CD14-positive monocyte (primary cell): ENCODE data around the gene GREB1L. TPM values are rescaled to one million over a fixed set of nuclear protein-coding genes. Genes with fewer than 3 reads are reported as not detected.

Experiments used
- DNase-seq, 3 donors: peaks; one replicate each; pipeline ENCODE4 v3.0.0-alpha.2; 2011 to 2022
- H2AFZ ChIP-seq: 2 replicates; pipeline ENCODE4 v1.6.0; 2012; ENCODE audit warnings: mild to moderate bottlenecking, low read depth, low read length, inconsistent platforms; ENCODE audit not compliant: insufficient read depth, poor library complexity, severe bottlenecking
- H3K27ac ChIP-seq, 2 donors: 1 replicate in 1 of 2; 2 replicates in 1 of 2; pipeline ENCODE4 v1.5.1; 2012 to 2013; ENCODE audit warnings: low read length in 2 of 2, control low read depth in 1 of 2, inconsistent platforms in 1 of 2, low read depth in 1 of 2, mild to moderate bottlenecking in 1 of 2
- H3K27me3 ChIP-seq, 2 donors: one replicate each; pipeline versions ENCODE4 v1.6.0 to v1.6.1; 2011 to 2013; ENCODE audit warnings: low read length in 2 of 2; ENCODE audit not compliant: control insufficient read depth in 2 of 2, insufficient read depth in 2 of 2
- H3K36me3 ChIP-seq, 2 donors: replicated peaks in 1 of 2; 1 replicate in 1 of 2; 2 replicates in 1 of 2; pipeline versions ENCODE4 v1.5.1 to v1.6.1; 2012 to 2013; ENCODE audit warnings: low read length in 2 of 2, control low read depth in 1 of 2, inconsistent platforms in 1 of 2, mild to moderate bottlenecking in 1 of 2; ENCODE audit not compliant: insufficient read depth in 2 of 2, control insufficient read depth in 1 of 2
- H3K4me1 ChIP-seq, 2 donors: 1 replicate in 1 of 2; 2 replicates in 1 of 2; pipeline versions ENCODE4 v1.5.1 to v1.6.1; 2012 to 2013; ENCODE audit warnings: low read length in 2 of 2, control low read depth in 1 of 2, inconsistent platforms in 1 of 2, mild to moderate bottlenecking in 1 of 2, moderate library complexity in 1 of 2; ENCODE audit not compliant: insufficient read depth in 2 of 2, control insufficient read depth in 1 of 2
- H3K4me2 ChIP-seq: replicated peaks from 2 replicates; pipeline ENCODE3; 2012; ENCODE audit warnings: low read length, moderate library complexity, mild to moderate bottlenecking; ENCODE audit not compliant: poor library complexity, severe bottlenecking; ENCODE audit errors: extremely low read depth
- H3K4me3 ChIP-seq, 3 experiments: fragments of 200-600 bp in 1 of 3; sonication (generic) in 1 of 3; replicated peaks in 1 of 3; 1 replicate in 2 of 3; 2 replicates in 1 of 3; pipeline ENCODE4 v1.5.1; 2011 to 2013; ENCODE audit warnings: low read length in 3 of 3, mild to moderate bottlenecking in 3 of 3, control low read depth in 2 of 3, low read depth in 2 of 3, inconsistent platforms in 1 of 3, moderate library complexity in 1 of 3
- H3K79me2 ChIP-seq: 2 replicates; pipeline ENCODE4 v1.6.0; 2012; ENCODE audit warnings: mild to moderate bottlenecking, control low read depth, inconsistent platforms, low read length, moderate library complexity; ENCODE audit not compliant: insufficient read depth
- H3K9ac ChIP-seq: 2 replicates; pipeline ENCODE4 v1.6.0; 2017; ENCODE audit warnings: low read length, mild to moderate bottlenecking; ENCODE audit not compliant: insufficient read depth, poor library complexity, severe bottlenecking
- H3K9me3 ChIP-seq, 2 donors: replicated peaks in 1 of 2; 1 replicate in 1 of 2; 2 replicates in 1 of 2; pipeline versions ENCODE4 v1.5.1 to v1.6.1; 2012 to 2013; ENCODE audit warnings: low read length in 2 of 2, control low read depth in 1 of 2; ENCODE audit not compliant: control insufficient read depth in 1 of 2, insufficient read depth in 1 of 2
- H4K20me1 ChIP-seq: 2 replicates; pipeline ENCODE4 v1.6.0; 2012; ENCODE audit warnings: mild to moderate bottlenecking, low read length, control low read depth, moderate library complexity; ENCODE audit not compliant: insufficient read depth
- H3K27ac Mint-ChIP-seq, 7 donors: one replicate each; pipeline ENCODE4 v1.8.0; 2020; ENCODE audit warnings: mild to moderate bottlenecking in 7 of 7, mixed read lengths in 7 of 7, moderate library complexity in 6 of 7, inconsistent platforms in 2 of 7
- H3K27me3 Mint-ChIP-seq, 3 donors: one replicate each; pipeline ENCODE4 v1.8.0; 2021 to 2022; ENCODE audit warnings: low read depth in 3 of 3, mild to moderate bottlenecking in 3 of 3, mixed read lengths in 3 of 3, moderate library complexity in 3 of 3, inconsistent platforms in 1 of 3
- H3K36me3 Mint-ChIP-seq, 2 donors: one replicate each; pipeline ENCODE4 v1.8.0; 2020; ENCODE audit warnings: mixed read lengths in 2 of 2, inconsistent platforms in 1 of 2, mild to moderate bottlenecking in 1 of 2
- H3K4me1 Mint-ChIP-seq: one replicate; pipeline ENCODE4 v1.8.0; 2020; ENCODE audit warnings: mild to moderate bottlenecking, mixed read lengths
- H3K4me3 Mint-ChIP-seq, 2 donors: one replicate each; pipeline ENCODE4 v1.8.0; 2020; ENCODE audit warnings: mild to moderate bottlenecking in 2 of 2, mixed read lengths in 2 of 2, moderate library complexity in 1 of 2
- H3K9me3 Mint-ChIP-seq, 7 donors: one replicate each; pipeline ENCODE4 v1.8.0; 2020 to 2022; ENCODE audit warnings: mixed read lengths in 7 of 7, mild to moderate bottlenecking in 6 of 7, moderate library complexity in 6 of 7, inconsistent platforms in 2 of 7
- WGBS: methylation state at CpG from one replicate; pipeline ENCODE4 v1.1.5; 2013; ENCODE audit warnings: missing lambda C conversion rate; ENCODE audit not compliant: insufficient coverage; 5-methylcytosine and 5-hydroxymethylcytosine counted together
- intact Hi-C, 2 donors: fragments of 100-400 bp; cut with micrococcal nuclease; formaldehyde crosslinking; loops; one replicate each; pipeline versions ENCODE4 v1.15.0 to v1.15.1; 2023
- polyA plus RNA-seq, 3 donors: library from polyadenylated mRNA; depleted of rRNA in 1 of 3; unstranded in 2 of 3; stranded (reverse) in 1 of 3; fragments of 300-500 nt in 2 of 3; fragments of >200 nt in 1 of 3; fragmentation: Illumina TruSeq in 2 of 3; gene quantifications; 1 replicate in 2 of 3; 2 replicates in 1 of 3; pipeline ENCODE4 v1.2.3, GENCODE V29; 2012 to 2021
- TF ChIP-seq, protein P1 (sequence below): fragments of 200-600 bp; IDR thresholded peaks from one replicate; pipeline ENCODE4 v1.8.0; 2022; ENCODE audit warnings: antibody characterized with exemption, mild to moderate bottlenecking

The GREB1L gene
- polyA plus RNA-seq, 3 donors: 0.02 to 0.03 TPM; not detected in 1

DNA sequence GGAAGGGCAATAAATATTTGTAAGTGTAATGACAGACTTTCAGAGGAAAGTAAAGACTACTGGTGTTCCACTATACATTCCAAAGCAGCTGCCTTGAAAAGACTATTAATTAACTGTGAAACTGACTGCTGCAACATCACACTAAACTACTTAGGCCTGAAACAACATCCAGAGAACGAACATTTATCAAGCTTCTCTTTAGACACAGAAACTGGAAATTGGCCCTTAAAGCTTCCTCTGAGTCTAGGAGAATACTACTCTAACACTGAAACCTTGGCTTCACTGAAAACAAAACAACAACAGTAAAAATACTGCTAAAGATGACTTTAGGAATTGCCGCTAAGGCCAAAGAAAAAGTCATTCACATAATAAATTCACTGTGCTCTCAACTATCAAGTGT, 283.9 kb downstream of the GREB1L start:
- Mint-ChIP-seq H3K27me3 (no peaks in the 10 kb centered on the region), H3K36me3 (peaks cover 49 to 72% of the 10 kb centered on the region in 2 donors), H3K27ac (no peak overlapping the region), H3K4me3 (no peak overlapping the region), H3K9me3 (no peaks in the 10 kb centered on the region), H3K4me1 (no peaks in the 10 kb centered on the region)
- H4K20me1 ChIP-seq: no peaks in the 10 kb centered on the region
- no peaks in the 10 kb centered on the region for H3K79me2 ChIP-seq
- WGBS: no CpG with 5 or more reads among the region's 2 CpGs
- H3K4me2 ChIP-seq: no peak overlapping the region
- no peaks in the 10 kb centered on the region for H3K9me3 ChIP-seq
- no peaks in the 10 kb centered on the region for H3K27me3 ChIP-seq
- no peak overlapping the region for H2AFZ ChIP-seq
- H3K27ac ChIP-seq: no peak overlapping the region
- TF ChIP-seq, protein P1, sequence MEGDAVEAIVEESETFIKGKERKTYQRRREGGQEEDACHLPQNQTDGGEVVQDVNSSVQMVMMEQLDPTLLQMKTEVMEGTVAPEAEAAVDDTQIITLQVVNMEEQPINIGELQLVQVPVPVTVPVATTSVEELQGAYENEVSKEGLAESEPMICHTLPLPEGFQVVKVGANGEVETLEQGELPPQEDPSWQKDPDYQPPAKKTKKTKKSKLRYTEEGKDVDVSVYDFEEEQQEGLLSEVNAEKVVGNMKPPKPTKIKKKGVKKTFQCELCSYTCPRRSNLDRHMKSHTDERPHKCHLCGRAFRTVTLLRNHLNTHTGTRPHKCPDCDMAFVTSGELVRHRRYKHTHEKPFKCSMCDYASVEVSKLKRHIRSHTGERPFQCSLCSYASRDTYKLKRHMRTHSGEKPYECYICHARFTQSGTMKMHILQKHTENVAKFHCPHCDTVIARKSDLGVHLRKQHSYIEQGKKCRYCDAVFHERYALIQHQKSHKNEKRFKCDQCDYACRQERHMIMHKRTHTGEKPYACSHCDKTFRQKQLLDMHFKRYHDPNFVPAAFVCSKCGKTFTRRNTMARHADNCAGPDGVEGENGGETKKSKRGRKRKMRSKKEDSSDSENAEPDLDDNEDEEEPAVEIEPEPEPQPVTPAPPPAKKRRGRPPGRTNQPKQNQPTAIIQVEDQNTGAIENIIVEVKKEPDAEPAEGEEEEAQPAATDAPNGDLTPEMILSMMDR: no peak
- H3K9ac ChIP-seq: no peak overlapping the region
- H3K36me3 ChIP-seq: peaks cover 53 to 83% of the 10 kb centered on the region in 2 donors
- DNase-seq: no peak
- intact Hi-C loops: no loop called here
- H3K4me3 ChIP-seq: no peak overlapping the region
- no peaks in the 10 kb centered on the region for H3K4me1 ChIP-seq

DNA sequence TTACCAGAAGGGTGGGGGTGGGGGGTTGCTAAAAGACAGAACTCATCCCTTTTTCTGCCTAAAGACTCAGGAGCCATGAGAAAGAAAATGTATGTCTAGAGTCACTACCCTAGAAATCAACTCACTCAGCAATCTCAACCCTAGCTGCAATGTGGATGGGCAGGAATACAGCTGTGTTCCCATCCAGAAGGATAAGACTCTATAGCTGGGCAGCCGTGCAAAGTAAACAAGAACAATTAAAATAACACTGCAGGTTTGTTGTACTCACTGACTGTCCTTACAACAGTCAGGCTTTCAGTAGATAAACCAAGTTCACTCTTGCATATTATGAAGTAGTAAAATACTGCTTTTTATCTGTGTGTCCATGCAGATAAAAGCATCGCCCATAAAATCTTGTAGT, 284.4 kb downstream of the GREB1L start:
- H3K4me3 ChIP-seq: no peak overlapping the region
- H3K9me3 ChIP-seq: no peaks in the 10 kb centered on the region
- Mint-ChIP-seq H3K4me3 (no peak overlapping the region), H3K27ac (peak overlapping the region in 1 of 7 donors; percentile 53), H3K27me3 (no peaks in the 10 kb centered on the region), H3K4me1 (no peaks in the 10 kb centered on the region), H3K9me3 (no peaks in the 10 kb centered on the region), H3K36me3 (peaks cover 52 to 72% of the 10 kb centered on the region in 2 donors)
- TF ChIP-seq, protein P1: no peak
- no peak for DNase-seq
- no peak overlapping the region for H3K9ac ChIP-seq
- 80% methylated on average over 1 of the region's 2 CpGs for WGBS
- peaks cover 58 to 89% of the 10 kb centered on the region in 2 donors for H3K36me3 ChIP-seq
- no peak overlapping the region for H2AFZ ChIP-seq
- no peaks in the 10 kb centered on the region for H3K79me2 ChIP-seq
- no peaks in the 10 kb centered on the region for H3K27me3 ChIP-seq
- intact Hi-C loops: no loop called here
- H3K4me1 ChIP-seq: no peaks in the 10 kb centered on the region
- no peak overlapping the region for H3K4me2 ChIP-seq
- no peak overlapping the region for H3K27ac ChIP-seq
- H4K20me1 ChIP-seq: no peaks in the 10 kb centered on the region
